Measurements from ENCODE around the gene PAEP. TPM values are rescaled to one million over a fixed set of nuclear protein-coding genes. Genes with fewer than 3 reads are reported as not detected.

PAEP gene
- total RNA-seq, 1 experiment from 2014 or later = not detected

Other genes starting within 250 kb of the PAEP start
- gene PPP1R26, start 82.0 kb upstream of the PAEP start, total RNA-seq (2022) = 23.7 and 24.3 TPM in 2 replicates
- 65.5 and 66.9 TPM in 2 replicates for gene MRPS2, start 61.1 kb upstream of the PAEP start, total RNA-seq (2022)
- gene LCN1, start 40.3 kb upstream of the PAEP start, total RNA-seq (2022) = not detected in 2 replicates
- gene OBP2A, start 15.6 kb upstream of the PAEP start, total RNA-seq (2022) = not detected in 2 replicates
- not detected in 2 replicates for gene GLT6D1, start 77.8 kb downstream of the PAEP start, total RNA-seq (2022)
- not detected in 2 replicates for gene LCN9, start 101.6 kb downstream of the PAEP start, total RNA-seq (2022)
- 42.6 and 44.9 TPM in 2 replicates for gene SOHLH1, start 137.7 kb downstream of the PAEP start, total RNA-seq (2022)
- gene KCNT1, start 140.4 kb downstream of the PAEP start, total RNA-seq (2022) = 0.09 and 0.14 TPM in 2 replicates

Data from Caco-2 (cell line).